ENCODE results near the gene KDM4C. TPM values are rescaled to one million over a fixed set of nuclear protein-coding genes. Genes with fewer than 3 reads are reported as not detected.

KDM4C gene
- total and polyA plus RNA-seq, 2 of the 8 experiments (the other 6 are each of a cell fraction or from before 2014, with no cell fraction given): 13.0 to 26.1 TPM

DNA sequence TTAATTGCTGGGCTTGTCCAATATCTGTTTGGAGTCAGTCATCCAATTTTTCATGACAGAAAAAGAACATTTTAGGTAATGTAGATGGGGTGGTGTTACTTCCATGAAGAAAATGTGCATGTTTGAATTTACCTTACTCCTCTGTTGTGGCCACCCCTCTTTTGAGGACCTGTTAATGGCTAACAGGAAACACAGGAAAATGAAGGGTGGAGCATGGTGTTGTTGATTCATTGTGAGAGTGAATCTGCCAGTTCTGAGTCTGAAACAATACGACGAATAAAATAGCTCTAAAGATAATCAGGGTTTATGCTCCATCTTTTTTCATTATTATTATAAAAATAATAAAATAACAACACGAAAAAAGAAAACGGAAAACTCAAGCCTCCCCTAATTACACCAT lies 335.3 kb downstream of the KDM4C start:
- Histone ChIP-seq H3K23ac (ENCODE audit: insufficient read length) (no peak overlapping the region), H3K14ac (ENCODE audit: insufficient read length) (no peak overlapping the region), H3K18ac (ENCODE audit: extremely low read depth, low read length) (no peak overlapping the region), H3K4me1 (replicated peaks in 1 of 4; ENCODE audit: control insufficient read depth in 3 of 4, insufficient read depth in 4 of 4, low read length in 3 of 4) (no peaks in the 10 kb centered on the region), H3K79me2 (ENCODE audit: control insufficient read depth in 1 of 2, insufficient read depth in 2 of 2, low read length in 2 of 2) (no peaks in the 10 kb centered on the region), H3K56ac (replicated peaks; ENCODE audit: insufficient read length, low read depth, low read length) (no peak overlapping the region), H3K27ac (ENCODE audit: low read depth, low read length) (no peak overlapping the region), H3K23me2 (ENCODE audit: low read depth, low read length) (no peaks in the 10 kb centered on the region), H4K20me1 (replicated peaks in 1 of 2; ENCODE audit: control insufficient read depth in 1 of 2, insufficient read depth in 2 of 2, low read length in 2 of 2) (no peaks in the 10 kb centered on the region), H3K4ac (replicated peaks; ENCODE audit: insufficient read length, low read depth, low read length) (no peak overlapping the region), H2BK12ac (ENCODE audit: low read depth, low read length) (no peak overlapping the region), H2AK5ac (ENCODE audit: low read depth, low read length) (no peak overlapping the region), H4K5ac (ENCODE audit: insufficient read length, low read depth, low read length) (no peak overlapping the region), H2BK5ac (ENCODE audit: low read depth, low read length) (no peak overlapping the region), H3K36me3 (ENCODE audit: control insufficient read depth in 2 of 4, insufficient read depth in 4 of 4, low read length in 3 of 4) (no peaks in the 10 kb centered on the region; a peak in 1 of 8 replicates), H3K4me3 (ENCODE audit: extremely low read depth in 1 of 4, insufficient read depth in 2 of 4, low read depth in 3 of 4, low read length in 4 of 4) (no peak overlapping the region), H3K27me3 (replicated peaks in 1 of 4; ENCODE audit: control insufficient read depth in 3 of 4, extremely low read depth in 1 of 4, insufficient read depth in 3 of 4, low read length in 3 of 4) (no peaks in the 10 kb centered on the region), H2BK15ac (ENCODE audit: low read length) (no peak overlapping the region), H4K91ac (replicated peaks; ENCODE audit: insufficient read length, low read length) (no peak overlapping the region), H3K79me1 (ENCODE audit: low read depth, low read length) (no peaks in the 10 kb centered on the region), H3K9ac (replicated peaks in 1 of 4; ENCODE audit: extremely low read depth in 1 of 4, low read depth in 3 of 4, low read length in 3 of 4) (no peak overlapping the region), H4K8ac (ENCODE audit: extremely low read depth, insufficient read depth, low read length) (no peak overlapping the region), H3K9me3 (ENCODE audit: insufficient read depth in 2 of 2, low read depth in 1 of 2, low read length in 1 of 2) (no peaks in the 10 kb centered on the region), H3K4me2 (ENCODE audit: insufficient read depth in 1 of 2, low read depth in 2 of 2, low read length in 2 of 2) (no peak overlapping the region), H2AFZ (ENCODE audit: low read length) (no peak overlapping the region), H2BK20ac (ENCODE audit: low read length) (no peak overlapping the region), H2BK120ac (replicated peaks; ENCODE audit: low read depth, low read length) (no peak overlapping the region)
- no peak for TF ChIP-seq KDM1A (IDR thresholded peaks at IDR 0.05; ENCODE audit: borderline replicate concordance, low read length)
- TF ChIP-seq RXRA (IDR thresholded peaks at IDR 0.05; ENCODE audit: insufficient read depth, low read depth, low read length): no peak
- TF ChIP-seq YY1 (IDR thresholded peaks at IDR 0.05; ENCODE audit: low read depth, low read length): no peak
- no peak for TF ChIP-seq CBX5 (IDR thresholded peaks at IDR 0.05; ENCODE audit: low read depth, low read length)
- no peak for TF ChIP-seq SRF (IDR thresholded peaks at IDR 0.05; ENCODE audit: low read depth, low read length)
- TF ChIP-seq NRF1 (IDR thresholded peaks at IDR 0.05; ENCODE audit: low read depth, low read length): no peak
- POLR2A ChIA-PET (ENCODE audit: partially characterized antibody): no interaction called here
- DNase-seq (ENCODE audit: low read depth in 1 of 2, low spot score in 2 of 2) (no peak), FAIRE-seq (no peak)
- WGBS, 2 experiments (ENCODE audit: extremely low coverage in 1 of 2, insufficient coverage in 1 of 2, insufficient read length in 1 of 2, insufficient replicate concordance in 2 of 2, low coverage in 1 of 2, low lambda C conversion rate in 2 of 2, missing lambda C conversion rate in 1 of 2): 89% methylated on average over 4 of the region's 4 CpGs; no CpG with 5 or more reads in 1 of the 2 experiments
- CTCF ChIA-PET (ENCODE audit: partially characterized antibody): interaction anchor here (1.0 to 5.0 kb wide), 6 partner anchors 10 to 147 kb away, joined by 3 to 23 read pairs (median 4); no protein-coding TSS in a partner anchor

Data from H1 (cell line).